Measurements from ENCODE around the gene CDK15.

Gene CDK15

DNA sequence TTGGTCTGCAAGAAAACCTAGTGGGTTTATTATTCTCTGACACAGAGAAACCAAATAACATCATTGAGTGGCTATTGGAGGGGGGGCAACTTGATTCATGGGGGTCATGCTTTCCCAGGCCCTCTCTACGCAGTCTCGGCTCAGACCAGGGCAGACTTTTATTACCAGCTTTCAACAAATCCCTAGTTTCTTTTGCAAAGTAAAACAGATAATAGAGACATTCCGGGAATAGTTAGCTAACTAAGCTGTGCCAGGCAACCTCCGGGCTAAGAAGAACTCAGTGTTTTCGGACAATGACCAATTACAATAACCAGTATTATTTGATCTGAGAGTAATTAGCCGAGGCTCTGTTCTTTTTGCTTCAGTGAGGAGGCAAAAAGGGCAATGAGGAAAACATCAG lies 66.3 kb downstream of the CDK15 start:
- DNase-seq (ENCODE audit: low read depth), result no peak

DNA sequence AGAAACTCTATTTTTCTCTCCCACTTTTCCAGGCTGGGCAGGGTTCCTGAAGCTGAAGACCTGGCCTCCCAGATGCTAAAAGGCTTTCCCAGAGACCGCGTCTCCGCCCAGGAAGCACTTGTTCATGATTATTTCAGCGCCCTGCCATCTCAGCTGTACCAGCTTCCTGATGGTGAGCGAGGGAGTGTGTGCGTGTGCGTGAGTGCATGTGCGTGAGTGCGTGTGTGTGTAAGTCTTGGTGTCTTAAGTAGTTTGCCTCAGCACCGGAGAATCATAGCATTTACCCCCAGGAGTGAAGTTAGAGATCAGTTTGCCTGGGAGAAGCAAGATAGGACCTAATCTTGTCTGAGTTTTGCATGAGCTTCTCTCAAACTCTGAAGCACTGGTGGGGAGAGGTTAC lies 73.7 kb downstream of the CDK15 start:
- DNase-seq (ENCODE audit: low read depth), result no peak

- DNase-seq (ENCODE audit: low read depth), result no peak
Observed at GRCh38 chr2:201880579-201880978, 74.2 kb downstream of the CDK15 start.

DNA sequence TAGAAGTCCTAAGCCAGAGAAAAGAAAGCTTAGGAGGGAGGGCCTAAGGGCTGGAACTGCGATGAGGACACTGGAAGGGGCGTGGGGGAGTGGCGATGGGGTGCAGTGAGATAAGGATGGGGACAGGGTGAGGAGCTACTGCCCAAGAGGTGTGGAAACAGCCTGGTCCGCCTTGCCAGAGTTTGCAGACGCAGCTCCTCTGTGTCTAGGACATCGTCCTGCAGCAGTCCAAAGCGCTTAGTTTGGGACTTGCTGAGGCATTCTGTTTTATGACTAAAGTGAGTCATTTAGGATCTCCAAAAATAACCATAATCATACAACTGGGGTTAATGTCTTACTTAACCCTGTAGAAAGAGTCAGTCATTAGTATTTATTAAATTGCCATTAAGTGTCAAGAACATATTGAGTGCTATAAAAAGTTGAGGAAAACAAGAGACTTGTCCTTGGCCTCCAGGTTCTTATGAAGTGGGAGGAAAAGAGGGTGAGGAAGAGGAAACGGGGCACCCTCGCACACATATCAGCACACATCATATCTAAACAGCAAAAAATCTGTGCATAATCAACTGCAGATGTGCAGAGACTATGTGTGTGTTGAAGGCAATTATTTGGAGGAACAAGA lies 74.8 kb downstream of the CDK15 start:
- DNase-seq (ENCODE audit: low read depth), result no peak

GRCh38 chr2:201881741-201882140 lies 75.4 kb downstream of the CDK15 start:
- DNase-seq (ENCODE audit: low read depth), result no peak

GRCh38 chr2:201882353-201883090 lies 76.2 kb downstream of the CDK15 start:
- DNase-seq (ENCODE audit: low read depth), result no peak

- DNase-seq (ENCODE audit: low read depth), result no peak
Observed at GRCh38 chr2:201883606-201884369, 77.5 kb downstream of the CDK15 start.

DNA sequence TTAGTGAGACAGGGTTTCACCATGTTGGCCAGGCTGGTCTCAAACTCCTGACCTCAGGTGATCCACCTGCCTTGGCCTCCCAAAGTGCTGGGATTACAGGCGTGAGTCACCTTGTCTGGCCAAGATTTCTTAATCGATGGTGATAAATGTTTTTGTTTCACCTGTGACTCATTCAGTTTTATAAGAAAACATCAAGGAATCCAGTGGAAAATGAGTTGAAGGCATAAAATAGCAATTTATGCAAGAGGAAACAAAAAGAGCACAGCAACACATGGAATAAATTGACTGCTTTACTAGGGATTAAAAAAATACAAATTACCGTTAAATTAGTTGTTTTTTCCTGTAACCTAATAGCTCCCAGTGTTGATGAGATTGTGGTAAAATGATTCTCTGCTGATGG lies 80.2 kb downstream of the CDK15 start:
- DNase-seq (ENCODE audit: low read depth), result no peak

DNA sequence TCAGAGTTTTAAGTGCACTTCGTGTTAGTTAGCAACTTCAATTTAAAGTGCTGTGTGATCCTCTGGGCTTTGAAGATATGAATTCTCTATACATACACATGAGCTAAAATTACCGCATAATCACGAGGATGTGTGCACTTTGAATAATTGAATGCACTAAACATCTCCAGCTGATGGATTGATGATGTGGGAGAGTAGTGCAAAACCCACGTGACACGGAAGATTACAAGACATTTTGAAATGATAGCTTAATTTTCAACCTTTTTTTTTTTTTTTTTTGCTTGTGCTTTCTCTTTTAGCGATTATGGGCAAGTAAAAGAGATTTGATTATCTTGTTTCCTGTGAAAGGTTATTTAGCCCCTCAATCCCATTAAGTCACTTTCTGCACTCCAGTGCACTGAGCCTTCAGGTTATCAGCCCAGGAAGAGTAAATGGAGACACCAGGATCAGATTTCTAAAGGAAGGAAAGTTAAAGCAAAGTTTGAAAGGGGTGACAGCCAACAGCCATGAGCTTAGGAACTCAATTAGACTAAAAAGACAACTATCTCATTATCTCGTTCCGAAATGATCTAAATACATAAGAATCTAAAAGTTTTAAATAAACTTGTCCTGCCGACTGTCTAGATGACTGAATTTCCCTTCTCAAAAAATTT lies 81.6 kb downstream of the CDK15 start:
- DNase-seq (ENCODE audit: low read depth), result no peak

DNA sequence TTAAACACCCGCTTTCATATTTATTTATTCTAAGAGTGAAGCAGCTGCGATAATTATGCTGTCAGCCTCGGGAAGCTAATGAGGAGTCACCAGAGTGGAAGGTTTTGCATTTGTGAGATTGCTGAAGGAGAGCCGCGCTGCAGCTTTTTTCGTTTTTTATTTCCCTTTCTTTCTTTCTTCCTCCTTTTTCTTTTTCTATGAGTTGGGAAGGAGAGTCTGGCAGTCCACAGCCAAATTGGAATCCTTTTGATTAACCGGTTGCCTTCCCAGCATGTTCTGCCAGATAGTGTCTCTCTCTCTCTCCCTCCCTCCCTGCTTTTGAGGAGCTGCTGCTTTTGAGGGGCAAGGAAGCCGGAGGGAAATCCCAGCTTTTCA lies 82.1 kb downstream of the CDK15 start:
- no peak for DNase-seq (ENCODE audit: low read depth)

DNA sequence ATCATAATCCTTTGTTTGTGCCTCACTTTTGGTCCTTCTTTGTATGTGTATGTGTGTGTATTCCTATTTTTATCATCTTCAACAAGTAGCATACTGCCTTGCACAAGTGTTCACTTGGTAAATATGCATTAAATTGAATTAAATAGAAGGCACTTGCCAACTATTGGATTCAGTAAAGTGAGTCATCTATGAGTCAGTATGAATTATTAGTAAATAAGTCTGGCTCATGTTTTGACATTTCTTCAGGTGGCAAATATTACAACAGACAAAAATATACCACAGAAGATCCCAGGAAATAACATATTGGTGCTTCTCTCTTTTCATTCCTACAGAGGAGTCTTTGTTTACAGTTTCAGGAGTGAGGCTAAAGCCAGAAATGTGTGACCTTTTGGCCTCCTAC lies 84.1 kb downstream of the CDK15 start:
- DNase-seq (ENCODE audit: low read depth), result no peak

DNA sequence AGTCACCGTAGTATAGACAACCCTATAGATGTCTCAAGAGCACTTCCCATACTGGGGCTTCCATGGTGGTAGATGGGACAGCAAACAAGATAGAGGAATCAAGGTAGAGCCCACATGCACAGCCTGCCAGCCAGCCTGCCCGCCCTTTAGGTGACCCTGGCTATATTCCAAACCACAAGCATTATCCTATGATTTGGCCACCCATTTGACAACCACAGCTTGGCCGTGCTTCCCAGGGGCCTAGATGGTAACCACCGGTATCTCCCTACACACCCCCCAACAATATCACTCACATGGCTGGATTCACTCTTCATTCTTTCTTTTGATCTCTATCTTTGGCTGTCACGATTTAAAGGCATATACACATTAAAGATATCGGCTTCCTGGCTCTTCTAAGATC lies 85.3 kb downstream of the CDK15 start:
- DNase-seq (ENCODE audit: low read depth), result no peak

DNA sequence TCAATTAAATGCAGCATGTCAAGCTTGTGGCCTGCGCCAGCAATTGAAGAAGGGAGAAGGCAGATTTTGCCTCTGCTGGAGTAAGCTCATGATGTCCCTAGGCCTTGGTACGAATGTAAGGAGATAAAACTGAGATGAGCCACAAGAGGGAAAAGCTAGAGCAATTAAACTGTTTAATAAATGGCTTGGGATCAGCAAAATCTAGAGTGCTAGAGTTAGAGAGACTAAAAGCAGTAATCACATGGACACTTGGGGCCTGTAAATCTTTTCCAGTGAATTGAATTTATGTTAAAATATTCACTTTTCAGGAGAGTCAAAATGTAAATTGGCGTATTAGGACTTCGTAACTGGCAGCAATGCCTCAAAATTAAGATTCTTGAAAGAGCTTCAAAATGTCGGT lies 86.2 kb downstream of the CDK15 start:
- DNase-seq (ENCODE audit: low read depth), result no peak

DNA sequence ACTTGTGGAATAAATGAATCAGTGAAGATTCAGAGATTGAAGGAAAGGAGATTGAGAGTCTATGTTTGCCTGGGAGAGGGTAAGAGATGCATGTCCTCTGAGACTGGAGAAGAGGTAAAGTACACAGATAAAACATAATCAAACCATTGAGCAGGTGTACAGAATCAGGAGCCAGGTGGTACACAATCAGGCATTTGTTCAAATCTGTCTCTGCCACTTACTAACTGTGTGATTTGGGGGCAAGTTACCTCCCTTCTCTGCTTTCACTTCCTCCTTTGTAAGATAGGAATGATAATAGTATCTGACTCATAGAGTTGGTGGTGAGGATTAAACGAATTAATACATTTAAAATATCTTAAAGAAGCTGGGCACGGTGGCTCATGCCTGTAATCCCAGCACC lies 94.0 kb downstream of the CDK15 start:
- DNase-seq (ENCODE audit: low read depth), result no peak

DNA sequence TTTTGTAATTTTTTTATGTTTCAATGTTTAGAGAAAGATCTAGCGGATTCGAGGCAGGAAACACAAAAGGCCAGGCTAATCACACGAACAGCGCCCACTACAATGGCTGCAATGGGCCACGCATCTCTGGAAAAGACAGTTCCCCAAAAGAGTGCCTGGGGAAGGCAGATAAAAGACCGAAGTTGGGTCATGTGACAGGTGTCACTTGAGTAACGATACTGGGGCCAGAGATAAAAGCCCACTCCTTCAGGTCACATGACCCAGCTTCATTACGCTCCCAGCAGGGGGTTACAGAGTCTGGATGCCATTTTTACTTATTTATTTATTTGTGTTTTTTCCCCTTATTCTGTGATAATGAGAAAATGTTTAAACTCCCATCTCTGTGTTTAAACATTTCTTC lies 95.4 kb downstream of the CDK15 start:
- DNase-seq (ENCODE audit: low read depth), result no peak

GRCh38 chr2:201904538-201905420 lies 98.4 kb downstream of the CDK15 start:
- no peak for DNase-seq (ENCODE audit: low read depth)

GRCh38 chr2:201906777-201907562 lies 100.6 kb downstream of the CDK15 start:
- no peak for DNase-seq (ENCODE audit: low read depth)

DNA sequence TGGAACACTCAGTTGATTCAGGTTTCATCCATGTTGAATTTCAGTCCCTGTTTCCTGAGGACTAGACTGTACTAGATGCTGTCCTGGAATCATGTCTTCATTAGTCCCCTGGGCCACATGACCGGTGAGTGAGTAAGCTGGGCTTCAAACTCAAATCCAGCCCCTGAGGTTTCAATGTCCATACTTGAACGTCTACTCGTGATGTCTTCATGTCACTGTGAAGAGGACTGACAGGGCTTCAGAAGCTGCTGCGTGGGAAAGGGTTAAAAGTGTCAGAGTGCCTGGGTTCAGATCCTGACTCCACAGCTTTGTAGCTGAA lies 101.2 kb downstream of the CDK15 start:
- DNase-seq (ENCODE audit: low read depth), result no peak

DNA sequence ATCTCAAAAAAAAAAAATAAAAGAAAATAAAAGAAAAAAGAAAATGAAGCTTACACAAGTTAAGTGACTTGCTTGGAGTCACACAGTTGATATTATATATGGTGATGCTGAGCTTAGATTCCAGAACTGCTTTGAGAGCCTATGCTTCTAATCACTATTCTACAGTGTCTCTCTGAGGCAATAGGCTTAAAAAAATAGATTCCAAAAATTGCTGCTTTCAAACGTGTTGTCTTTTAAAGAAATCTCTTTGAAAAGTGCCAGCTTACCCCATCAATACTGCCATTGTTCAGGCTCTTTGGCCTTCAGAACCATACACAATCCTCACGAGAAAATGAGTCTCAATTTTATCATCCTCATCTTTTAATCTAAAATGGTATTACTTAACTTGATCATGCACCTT lies 102.6 kb downstream of the CDK15 start:
- DNase-seq (ENCODE audit: low read depth), result no peak

DNA sequence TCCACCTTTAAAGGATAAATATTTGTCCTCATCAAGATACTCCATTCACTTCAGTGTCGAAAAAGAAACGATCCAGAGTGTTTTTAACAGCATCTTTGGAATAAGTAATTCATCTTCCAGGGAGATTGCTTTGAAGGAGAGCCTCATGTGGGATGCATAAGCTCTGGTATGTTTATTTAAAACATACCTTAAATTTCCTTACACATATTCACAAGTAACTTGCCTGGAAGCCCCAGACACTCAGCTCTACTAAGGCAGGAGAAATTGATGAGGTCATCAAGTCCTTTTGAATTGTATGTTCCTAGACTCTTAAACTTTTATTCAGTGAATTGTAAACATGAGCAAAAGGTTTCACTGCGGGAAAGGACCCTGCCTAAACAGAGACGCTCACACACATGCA lies 103.0 kb downstream of the CDK15 start:
- DNase-seq (ENCODE audit: low read depth), result peak; percentile 63

GRCh38 chr2:201909961-201910361 lies 103.6 kb downstream of the CDK15 start:
- no peak for DNase-seq (ENCODE audit: low read depth)
